Measurements from ENCODE around the gene CDC42.
"Not testable (repeated sequence)": the region's sequence is repeated elsewhere in the genome, so short reads cannot be mapped to it uniquely, and the experiment has no call there.

The CDC42 gene

DNA sequence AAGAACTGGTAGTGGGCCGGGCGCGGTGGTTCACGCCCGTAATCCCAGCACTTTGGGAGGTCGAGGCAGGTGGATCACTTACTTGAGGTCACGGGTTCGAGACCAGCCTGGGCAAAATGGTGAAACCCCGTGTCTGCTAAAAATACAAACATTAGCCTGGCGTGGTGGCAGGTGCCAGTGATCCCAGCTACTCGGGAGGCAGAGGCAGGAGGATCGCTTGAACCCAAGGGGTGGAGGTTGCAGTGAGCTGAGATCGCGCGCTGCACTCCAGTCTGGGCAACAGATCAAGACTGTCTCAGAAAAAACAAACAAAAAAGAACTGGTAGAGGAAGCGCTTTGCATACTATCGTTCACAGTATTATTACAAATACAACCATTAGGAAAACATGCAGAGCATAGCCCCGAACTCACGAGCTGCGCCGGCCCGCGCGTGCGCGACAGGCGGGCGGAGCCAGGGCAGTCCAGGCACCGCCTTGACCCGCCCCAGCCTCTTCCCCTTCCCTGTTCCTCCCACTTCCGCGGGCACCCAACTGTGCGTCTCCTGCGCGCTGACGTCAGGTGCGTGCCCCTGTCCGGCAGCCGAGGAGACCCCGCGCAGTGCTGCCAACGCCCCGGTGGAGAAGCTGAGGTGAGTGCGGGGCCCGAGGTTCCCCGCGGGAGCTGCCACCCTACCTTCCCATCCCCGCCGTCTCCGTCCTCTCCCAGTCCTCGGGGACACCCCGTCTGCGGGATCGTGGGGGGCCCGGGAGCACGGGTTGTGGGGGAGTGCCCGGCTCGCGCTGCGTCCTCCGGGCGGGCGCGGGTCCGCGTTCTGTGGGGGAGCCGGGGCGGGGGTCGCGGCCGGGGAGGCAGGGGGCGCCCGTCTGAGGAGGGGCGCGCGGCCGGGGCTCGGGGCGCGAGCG is at the start of gene CDC42:
Gene CDC42 (plus strand): TSS at position 595 of the 902 bp plus-strand sequence. CDS start 25,770 bp downstream, outside the sequence.
- DNase-seq, result peak; percentile 98

DNA sequence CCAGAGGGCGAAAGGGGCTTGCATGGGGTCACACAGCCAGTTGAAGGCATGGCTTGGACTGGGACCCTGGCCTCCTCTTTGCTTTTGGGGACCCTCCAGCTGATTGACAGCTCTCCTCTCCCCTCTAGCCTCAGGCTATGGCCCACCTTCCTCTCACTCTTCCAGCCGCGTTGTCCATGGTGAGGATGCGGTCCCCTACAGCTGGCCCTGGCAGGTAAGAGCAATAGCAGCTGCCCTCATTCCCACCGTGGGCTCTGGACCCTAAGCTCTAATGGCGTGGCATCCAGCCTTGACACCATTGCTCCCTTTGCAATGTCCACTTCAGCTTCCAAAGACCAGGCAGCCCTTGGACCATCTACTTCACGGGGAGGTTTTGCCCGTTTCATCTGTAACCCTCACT is 49.6 kb upstream of the CDC42 start:
- DNase-seq, result not testable (repeated sequence)

DNA sequence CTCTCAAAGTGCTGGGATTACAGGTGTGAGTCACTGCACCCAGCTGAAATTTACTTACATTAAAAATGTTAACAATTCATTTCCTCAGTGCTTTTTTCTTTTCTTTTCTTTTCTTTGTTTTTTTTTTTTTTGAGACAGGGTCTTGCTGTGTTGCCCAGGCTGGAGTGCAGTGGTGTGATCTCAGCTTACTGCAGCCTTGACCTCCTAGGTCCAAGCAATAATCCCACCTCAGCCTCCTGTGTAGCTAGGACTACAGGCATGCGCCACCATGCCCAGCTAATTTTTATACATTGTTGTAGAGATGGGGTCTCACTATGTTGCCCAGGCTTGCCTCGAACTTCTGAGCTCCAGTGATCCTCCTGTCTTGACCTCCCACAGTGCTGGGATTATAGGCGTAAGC is 48.5 kb upstream of the CDC42 start:
- DNase-seq, result not testable (repeated sequence)

DNA sequence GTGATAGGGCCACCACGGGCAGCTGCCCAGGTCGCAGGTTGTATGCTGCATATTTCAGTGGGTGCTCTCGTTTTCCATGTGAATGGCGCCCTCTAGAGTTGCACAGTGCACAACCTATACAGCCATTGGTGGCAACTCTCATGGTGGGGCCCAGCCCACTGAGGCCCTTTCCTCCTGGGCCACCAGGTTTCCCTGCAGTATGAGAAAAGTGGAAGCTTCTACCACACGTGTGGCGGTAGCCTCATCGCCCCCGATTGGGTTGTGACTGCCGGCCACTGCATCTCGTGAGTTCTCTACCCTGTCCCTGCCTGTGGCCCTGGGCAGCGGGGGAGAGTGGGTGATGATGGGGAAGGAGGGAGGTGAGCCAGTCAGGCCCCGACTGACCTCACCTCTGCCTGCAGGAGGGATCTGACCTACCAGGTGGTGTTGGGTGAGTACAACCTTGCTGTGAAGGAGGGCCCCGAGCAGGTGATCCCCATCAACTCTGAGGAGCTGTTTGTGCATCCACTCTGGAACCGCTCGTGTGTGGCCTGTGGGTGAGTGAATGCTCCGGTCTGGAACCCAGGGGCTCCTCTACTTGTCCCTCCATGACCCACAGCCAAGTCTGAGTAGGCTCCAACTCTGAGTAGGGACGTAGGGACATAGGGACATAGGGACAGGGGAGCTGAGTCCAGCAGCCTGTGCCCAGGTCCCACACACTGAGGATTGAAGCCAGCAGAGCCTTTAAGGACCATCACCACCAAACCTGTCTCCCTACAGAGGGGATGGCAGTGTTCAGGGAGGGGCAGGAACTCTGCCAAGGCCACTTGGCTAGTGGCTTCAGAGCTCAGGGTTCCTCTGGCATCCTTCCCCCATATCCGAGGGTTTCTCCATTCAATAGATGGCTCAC is 47.0 kb upstream of the CDC42 start:
- peak; percentile 27 for DNase-seq

DNA sequence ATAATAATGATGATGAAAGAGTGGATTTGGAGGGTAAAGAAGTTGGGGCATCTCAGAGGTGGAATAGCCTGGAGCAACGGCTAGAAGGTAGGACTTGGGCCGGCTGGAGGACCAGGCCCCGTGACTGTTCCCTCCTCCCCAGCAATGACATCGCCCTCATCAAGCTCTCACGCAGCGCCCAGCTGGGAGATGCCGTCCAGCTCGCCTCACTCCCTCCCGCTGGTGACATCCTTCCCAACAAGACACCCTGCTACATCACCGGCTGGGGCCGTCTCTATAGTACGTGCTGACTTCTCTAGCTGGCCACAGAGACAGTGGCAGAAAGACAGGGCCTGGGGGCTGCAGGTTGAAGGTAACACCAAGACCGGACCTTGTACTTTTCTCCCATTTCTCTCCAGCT is 45.8 kb upstream of the CDC42 start:
- DNase-seq, result not testable (repeated sequence)

DNA sequence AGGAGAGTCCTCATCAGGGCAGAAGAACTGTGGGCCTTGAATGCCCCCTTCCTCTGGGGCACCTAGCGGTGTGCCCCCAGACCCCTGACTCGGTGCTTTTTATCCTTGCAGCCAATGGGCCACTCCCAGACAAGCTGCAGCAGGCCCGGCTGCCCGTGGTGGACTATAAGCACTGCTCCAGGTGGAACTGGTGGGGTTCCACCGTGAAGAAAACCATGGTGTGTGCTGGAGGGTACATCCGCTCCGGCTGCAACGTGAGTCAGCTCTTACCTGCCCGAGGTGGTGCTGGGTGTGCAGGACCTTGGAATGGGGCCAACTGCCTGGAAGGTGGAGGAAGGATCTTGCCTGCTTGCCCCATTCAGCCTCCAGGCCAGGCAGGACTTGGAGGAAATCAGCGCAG is 45.2 kb upstream of the CDC42 start:
- DNase-seq, result not testable (repeated sequence)

DNA sequence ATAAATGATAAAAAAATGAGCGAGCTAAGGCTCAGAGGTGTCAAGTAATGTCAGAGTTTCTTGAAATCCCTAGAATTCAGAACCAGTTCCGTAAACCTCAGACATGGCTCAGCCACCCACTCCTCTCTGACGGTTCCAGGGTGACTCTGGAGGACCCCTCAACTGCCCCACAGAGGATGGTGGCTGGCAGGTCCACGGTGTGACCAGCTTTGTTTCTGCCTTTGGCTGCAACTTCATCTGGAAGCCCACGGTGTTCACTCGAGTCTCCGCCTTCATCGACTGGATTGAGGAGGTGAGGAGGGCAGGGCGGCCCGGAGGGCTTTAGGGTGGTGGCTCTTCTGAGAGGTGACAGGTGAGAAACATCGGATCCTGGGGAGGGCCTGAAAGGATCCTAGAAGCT is 42.9 kb upstream of the CDC42 start:
- not testable (repeated sequence) for DNase-seq

DNA sequence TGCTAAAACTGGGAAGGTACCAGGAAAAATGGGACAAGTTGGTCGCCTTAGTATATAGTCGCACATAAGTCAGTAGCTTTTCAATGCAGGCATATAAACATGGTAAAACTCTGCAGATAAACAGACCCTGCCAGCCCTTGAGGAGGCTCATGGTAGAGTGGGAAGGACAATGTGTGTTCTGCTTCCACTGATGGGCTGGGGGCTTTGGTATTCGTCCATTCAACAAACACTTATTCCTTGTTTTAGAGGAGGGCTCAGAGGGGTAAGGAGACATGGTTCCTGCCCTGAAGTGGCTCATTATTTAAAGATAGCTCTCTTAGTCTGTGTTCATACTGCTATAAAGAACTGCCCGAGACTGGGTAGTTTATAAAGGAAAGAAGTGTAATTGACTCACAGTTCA is 39.8 kb upstream of the CDC42 start:
- DNase-seq, result not testable (repeated sequence)

DNA sequence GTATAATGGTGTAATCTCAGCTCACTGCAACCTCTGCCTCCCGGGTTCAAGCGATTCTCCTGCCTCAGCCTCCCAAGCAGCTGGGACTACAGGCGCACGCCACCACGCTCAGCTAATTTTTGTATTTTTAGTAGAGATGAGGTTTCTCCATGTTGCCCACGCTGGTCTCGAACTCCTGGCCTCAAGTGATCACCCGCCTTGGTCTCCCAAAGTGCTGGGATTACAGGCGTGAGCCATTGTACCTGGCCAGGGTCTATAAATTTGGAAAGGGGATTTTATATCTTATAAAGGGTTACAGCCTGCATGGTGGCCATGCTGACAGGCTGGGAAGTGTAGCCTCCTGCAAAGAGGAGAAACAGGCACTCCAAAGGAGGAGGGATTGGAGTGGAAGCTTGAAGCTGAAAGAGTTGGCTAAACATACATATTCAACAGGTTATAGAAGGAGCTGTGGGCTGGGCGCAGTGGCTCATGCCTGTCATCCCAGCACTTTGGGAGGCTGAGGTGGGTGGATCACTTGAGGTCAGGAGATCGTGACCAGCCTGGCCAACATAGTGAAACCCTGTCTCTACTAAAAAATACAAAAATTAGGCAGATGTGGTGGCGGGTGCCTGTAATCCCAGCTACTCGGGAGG is 37.8 kb upstream of the CDC42 start:
- DNase-seq, result not testable (repeated sequence)

DNA sequence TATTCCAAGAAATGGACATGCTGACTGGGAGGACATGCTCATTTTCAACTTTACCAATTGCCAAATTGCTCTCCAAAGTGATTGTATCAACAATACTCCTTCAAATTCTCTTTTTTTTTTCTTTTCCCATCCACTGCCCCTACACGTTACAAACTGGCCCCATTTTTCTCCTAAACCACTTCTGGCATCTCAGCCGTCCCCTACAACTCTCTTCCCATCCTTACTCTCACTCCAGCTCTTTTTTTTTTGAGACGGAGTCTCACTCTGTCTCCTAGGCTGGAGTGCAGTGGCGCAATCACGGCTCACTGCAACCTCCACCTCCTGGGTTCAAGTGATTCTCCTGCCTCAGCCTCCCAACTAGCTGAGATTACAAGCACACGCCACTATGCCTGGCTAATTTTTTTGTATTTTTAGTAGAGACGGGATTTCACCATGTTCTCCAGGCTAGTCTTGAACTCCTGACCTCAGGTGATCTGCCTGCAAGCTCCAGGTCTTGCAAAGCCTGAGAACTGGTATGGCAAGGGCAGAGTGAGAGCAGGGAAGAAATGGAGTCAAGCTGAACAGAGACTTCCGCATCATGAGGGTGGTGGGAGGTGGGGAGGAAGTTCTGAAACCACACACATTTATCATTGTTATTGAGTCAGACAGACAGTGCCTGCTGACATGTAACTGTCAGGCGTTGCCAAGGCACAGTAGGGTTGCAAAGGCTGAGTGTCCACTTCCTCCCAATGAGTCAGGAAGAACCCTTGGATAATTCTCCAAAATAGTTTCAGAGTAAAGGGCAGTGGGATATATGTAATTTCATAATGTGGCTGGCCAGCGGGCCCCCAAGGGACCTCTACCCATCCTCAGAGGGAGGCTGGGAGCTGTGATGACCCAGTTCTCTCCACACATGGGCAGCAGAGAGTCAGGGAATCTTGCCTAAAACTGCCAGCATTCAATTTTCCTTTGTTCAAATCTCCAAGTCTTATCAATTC is 33.6 kb upstream of the CDC42 start:
- DNase-seq, result peak; percentile 51

DNA sequence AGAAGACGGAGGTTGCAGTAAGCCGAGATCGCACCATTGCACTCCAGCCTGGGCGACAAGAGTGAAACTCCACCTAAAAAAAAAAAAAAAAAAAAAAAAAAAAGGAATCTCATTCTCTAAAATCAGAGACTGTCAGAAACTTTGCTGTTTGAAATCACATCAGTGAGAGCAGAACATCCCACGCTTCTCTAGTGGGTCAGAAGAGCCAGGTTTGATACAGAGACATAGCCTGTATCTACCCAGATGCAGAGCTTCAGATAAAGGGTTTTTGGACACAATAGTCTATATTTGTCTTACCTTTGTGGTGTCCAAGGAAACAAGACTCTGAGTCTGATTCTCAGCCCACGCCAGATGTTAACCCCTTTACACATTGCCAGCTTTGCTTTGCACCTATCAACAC is 31.4 kb upstream of the CDC42 start:
- no peak for DNase-seq

DNA sequence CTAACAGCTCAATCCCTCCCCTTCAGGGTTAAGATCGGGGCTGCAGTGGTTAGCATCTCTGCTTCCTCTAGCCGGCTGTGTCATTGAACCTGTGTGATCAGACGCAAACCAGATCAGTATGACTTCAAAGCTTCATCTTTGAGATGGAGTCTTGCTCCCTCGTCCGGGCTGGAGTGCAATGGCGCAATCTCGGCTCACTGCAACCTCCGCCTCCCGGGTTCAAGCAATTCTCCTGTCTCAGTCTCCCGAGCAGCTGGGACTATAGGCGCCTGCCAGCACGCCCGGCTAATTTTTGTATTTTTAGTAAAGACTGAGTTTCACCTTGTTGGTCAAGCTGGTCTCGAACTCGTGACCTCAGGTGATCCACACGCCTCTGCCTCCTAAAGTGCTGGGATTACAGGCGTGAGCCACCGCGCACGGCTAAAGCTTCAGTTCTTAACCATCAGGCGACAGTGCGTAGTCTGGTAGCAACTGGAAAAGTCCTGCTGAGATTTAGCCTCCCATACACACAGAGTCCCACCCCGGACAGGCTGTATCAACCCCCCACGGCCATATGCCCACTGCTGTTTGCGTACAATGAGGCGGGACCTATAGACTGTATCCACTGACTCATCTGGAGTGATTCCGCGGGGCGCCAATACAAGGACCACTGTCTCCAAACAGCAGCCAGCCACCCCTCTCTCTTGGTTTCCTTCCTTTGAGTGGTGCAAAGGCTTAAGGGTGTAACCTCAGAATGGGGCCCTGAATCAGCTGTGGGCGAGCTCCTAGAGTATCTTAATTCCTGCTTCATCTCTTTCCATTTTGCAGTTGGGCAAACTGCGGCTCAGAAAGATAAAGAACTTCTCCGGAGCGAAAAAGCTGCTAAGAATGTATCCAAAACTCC is 27.8 kb upstream of the CDC42 start:
- peak; percentile 88 for DNase-seq

DNA sequence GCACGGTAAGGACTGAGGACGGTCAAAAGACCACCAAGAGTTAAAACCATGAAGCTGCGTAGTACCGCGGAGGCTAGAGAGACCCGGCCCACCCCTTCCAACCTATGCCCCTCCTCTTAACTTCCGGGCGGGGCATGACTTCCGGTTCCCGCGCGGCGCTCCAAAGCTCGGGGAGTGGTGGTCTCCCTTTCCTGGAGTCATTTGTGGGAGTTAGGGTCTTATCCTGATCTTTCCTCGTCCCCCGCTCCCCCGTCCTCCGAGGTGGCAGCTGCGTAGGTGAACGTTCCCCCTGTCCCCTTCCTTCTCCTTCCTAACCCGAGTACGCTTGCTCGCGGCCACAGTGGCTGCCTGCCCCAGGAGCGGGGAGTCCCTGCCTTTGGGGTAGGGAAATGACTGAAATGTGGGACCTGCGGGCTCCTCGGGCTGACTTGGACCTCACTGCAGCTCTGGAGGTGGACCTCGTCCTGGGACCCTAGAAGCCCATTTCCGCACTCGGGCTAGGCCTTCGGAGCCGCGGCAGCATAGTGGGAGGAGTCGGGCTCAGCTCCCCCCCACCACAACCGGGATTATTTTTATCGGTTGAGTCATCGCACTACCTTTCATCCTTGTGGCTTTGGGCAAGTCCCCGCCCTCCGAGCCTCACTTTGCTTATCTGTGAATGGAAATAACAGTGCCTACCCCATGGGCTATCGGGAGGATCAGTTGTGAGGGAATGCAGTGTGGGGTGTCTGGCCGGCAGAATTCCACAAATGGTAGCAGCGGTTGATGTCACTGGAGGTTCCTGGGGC is 26.9 kb upstream of the CDC42 start:
- peak; percentile 92 for DNase-seq

DNA sequence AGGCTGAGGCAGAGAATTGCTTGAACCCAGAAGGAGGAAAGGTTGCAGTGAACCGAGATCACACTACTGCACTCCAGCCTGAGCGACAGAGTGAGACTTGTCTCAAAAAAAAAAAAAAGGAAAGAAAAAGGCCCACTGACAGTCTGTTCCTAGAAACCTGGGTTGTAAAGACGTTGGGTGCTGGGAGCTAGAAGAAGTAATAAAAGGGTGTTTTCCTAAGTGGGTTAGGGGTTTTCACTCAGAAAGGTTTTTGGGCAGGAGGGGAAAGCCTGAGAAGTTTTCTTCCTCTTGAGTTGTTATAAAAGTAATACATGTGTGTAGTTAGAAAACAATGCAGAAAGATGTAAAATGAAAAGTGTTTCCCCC is 25.6 kb upstream of the CDC42 start:
- peak; percentile 36 for DNase-seq

DNA sequence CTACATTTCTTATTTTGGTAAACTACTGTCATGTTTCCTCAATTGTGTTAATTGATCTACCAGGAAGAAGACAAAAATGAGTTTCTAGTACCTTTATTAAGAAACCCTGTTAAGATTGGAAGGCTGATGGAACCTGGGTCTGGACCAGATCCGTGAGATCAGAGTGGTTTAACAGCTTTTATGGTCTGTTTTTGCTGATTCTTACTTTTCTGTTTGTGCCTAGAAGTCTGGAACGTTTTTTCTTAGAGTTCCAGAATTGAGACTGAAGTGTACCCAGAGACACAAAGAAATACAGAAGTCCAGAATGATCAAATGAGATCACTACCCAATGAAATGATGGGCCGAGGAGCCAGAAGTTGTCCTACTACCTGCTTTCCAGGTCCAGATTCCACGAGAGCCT is 22.5 kb upstream of the CDC42 start:
- no peak for DNase-seq

DNA sequence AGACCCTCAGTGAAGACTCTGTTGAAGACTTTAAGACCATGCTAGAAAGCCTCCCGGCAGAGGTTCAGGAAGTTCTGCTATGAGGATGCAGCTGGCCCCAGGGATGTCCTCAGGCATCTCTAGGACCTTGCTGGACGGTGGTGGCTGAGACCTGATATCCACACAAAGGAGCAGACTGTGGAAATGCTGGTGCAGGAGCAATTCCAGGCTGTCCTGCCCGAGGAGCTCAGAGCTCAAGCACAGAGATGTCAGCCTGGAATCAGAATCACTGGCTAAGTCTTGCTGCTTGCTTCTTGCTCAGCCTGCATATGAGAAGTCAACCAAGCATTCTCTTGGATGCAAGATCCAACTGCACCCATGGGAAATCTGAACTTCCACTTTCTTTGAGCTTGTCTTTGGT is 22.0 kb upstream of the CDC42 start:
- no peak for DNase-seq

DNA sequence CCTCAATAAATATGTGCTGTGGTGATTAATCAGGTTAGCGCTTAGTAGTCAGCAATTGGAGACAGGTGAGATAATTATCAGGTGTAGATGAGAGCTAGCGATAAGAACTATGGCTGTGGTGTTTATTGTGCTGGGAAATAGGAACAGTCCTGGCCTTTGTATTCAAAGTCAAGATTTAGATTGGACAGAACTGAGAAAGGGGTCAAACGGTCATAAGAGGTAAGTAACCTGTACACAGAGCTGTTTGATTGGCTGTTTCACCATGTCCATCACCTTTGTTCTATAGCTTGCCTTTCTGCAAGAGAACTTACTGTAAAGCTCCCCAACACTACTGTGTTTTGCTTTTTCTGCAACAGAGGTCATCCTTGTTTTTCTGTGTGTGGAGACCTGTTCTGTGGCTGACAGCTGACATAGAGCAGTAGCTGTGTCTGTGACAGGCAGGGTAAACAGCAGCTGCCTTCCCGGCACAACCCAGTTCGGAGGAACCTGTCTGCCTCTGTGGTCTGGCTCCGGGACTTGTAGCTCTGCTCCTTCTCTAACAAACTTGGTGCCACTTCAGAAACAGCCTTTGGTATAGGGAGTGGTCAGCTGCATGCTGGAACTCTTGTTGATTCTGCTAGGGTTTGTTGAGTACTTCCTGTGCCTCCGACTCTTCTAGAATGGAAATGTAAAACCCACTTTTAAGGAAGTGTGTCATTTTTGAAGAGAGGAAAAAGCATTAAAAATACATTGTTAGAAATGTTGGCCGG is 21.1 kb upstream of the CDC42 start:
- peak; percentile 61 for DNase-seq

DNA sequence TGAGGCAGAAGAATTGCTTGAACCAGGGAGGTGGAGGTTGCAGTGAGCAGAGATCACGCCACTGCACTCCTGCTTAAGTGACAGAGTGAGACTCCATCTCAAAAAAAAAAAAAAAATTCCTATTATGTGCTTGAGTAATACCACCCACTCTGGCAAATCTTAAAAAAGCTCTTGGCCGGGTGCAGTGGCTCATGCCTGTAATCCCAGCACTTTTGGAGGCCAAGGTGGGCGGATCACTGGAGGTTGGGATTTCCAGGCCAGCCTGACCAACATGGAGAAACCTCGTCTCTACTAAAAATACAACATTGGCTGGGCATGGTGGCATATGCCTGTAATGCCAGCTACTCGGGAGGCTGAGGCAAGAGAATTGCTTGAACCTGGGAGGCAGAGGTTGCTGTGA is 17.7 kb upstream of the CDC42 start:
- not testable (repeated sequence) for DNase-seq

DNA sequence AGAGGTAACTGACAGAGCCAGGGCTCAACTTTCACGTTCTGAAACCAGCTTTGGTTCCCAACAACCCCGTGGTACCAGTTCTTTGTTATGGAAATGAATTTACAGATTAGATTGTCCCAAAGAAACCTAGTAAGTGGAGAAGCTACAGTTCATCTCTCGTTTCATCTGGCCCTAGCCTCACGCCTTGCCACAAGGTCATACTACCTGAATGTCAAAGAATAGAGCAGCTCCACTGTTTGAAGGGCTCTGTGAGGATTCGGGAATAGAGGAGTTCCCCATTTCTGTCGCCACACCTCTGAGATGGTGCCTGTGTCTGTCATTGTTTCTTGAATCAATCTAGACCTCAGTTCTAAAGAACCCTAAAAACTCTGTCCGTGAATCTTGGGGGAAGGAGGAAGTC is 15.0 kb upstream of the CDC42 start:
- no peak for DNase-seq

Measured in CD4-positive, alpha-beta T cell treated with Interleukin-21 for 1 hour (primary cell).